Nephron progenitor cell (in vitro differentiated cells): ENCODE measurements around the gene SLC25A45.

ENCODE experiments used
- DNase-seq: peaks from one replicate; pipeline ENCODE4 v3.0.0; 2021
- H3K27ac Mint-ChIP-seq: 2 replicates; pipeline ENCODE4 v1.8.0; 2021; ENCODE audit warnings: mild to moderate bottlenecking, moderate library complexity, mixed read lengths
- H3K27me3 Mint-ChIP-seq: 2 replicates; pipeline ENCODE4 v1.8.0; 2021; ENCODE audit warnings: mild to moderate bottlenecking, low read depth, mixed read lengths; ENCODE audit not compliant: poor library complexity
- H3K36me3 Mint-ChIP-seq: 2 replicates; pipeline ENCODE4 v1.8.0; 2021; ENCODE audit warnings: low read depth, mixed read lengths
- H3K4me1 Mint-ChIP-seq: 2 replicates; pipeline ENCODE4 v1.8.0; 2021; ENCODE audit warnings: mixed read lengths
- H3K4me3 Mint-ChIP-seq: 2 replicates; pipeline ENCODE4 v1.8.0; 2021; ENCODE audit warnings: mild to moderate bottlenecking, moderate library complexity, mixed read lengths
- H3K9me3 Mint-ChIP-seq: 2 replicates; pipeline ENCODE4 v1.8.0; 2021; ENCODE audit warnings: mild to moderate bottlenecking, moderate library complexity, mixed read lengths
- TF ChIP-seq, protein P1 (sequence below): fragments of 200-600 bp; sonication (generic); IDR thresholded peaks from 2 replicates; pipeline ENCODE4 v1.5.0; 2021; ENCODE audit warnings: antibody characterized with exemption

Gene SLC25A45

DNA sequence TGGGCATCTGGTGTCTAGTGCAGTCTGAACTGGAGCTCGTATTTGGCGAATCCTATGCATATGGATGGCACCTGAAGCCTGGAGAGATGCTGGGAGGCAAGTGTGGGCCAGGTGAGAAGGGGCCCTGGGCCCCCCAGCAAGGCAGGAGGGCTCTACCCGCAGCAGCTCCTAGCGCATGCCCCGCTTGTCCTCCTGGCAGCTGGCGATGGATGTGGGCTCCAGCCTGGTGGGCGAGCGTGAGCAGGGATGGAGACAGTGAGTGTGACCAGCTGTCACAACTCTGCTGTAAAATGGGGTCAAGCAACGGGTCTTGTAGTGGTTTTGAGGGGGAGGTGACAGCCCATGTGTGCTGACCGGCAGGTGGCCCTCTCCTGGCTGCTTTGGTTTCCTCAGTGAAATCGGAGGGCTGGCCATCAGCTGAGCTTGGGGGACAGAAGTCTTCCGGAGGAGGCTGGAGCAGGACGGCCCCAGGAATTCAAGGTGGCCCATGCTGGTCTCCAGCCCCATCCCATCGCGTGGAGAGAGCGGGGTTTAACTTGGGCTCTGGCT, 16.0 kb upstream of the SLC25A45 start:
- H3K27ac Mint-ChIP-seq: no peak overlapping the region
- H3K4me1 Mint-ChIP-seq: peaks cover 30% of the 10 kb centered on the region
- H3K4me3 Mint-ChIP-seq: no peak overlapping the region

DNA sequence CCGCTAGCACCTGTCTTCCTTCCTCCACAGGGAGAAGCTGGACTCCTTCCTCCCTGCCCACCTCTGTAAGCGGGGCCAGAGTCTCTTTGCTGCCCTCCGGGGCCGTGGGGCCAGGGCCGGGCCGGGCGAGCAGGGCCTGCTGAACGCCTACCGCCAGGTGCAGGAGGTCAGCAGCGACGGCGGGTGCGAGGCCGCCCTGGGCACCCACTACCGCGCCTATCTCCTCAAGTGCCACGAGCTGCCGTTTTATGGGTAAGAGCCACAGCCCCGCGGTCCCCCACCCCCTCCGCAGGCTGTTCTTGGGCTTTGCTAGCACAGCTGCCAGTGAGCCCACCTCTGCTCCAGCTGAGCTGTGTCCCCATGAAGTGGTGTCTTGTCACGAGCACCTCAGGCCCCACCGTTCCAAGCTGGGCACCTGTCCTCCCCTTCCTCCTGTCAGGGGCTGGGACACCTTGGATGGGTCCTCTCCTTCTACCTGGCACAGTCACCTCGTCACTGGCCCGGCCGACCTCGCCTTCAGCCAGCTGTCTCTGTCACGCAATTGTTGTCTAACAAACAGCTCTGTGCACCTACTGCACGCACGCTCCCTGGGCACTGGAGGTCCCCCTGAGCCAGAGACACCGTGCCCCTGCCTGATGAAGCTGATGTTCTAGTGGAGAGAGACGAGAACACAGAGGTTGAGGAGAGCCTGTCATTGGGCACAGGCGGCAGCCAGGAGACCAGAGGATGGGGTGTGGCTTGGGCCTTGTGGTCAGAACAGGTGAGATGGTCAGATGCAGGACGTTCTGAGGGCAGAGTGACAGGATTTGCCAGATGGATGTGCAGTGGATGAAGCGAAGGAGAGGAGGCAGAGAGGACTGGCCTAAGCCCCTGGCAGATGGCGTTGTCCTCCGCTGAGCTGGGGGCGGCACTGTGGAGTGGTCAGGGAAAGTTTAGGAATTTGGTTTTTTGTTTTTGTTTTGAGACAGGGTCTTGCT, 14.6 kb upstream of the SLC25A45 start:
- Mint-ChIP-seq H3K4me3 (no peak overlapping the region), H3K9me3 (no peaks in the 10 kb centered on the region), H3K27ac (peak overlapping the region; percentile 16), H3K36me3 (peaks cover 11% of the 10 kb centered on the region), H3K4me1 (peaks cover 39% of the 10 kb centered on the region), H3K27me3 (no peaks in the 10 kb centered on the region)
- DNase-seq: no peak
- TF ChIP-seq, protein P1, sequence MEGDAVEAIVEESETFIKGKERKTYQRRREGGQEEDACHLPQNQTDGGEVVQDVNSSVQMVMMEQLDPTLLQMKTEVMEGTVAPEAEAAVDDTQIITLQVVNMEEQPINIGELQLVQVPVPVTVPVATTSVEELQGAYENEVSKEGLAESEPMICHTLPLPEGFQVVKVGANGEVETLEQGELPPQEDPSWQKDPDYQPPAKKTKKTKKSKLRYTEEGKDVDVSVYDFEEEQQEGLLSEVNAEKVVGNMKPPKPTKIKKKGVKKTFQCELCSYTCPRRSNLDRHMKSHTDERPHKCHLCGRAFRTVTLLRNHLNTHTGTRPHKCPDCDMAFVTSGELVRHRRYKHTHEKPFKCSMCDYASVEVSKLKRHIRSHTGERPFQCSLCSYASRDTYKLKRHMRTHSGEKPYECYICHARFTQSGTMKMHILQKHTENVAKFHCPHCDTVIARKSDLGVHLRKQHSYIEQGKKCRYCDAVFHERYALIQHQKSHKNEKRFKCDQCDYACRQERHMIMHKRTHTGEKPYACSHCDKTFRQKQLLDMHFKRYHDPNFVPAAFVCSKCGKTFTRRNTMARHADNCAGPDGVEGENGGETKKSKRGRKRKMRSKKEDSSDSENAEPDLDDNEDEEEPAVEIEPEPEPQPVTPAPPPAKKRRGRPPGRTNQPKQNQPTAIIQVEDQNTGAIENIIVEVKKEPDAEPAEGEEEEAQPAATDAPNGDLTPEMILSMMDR: no peak

More for the DNA sequence above, 16.0 kb upstream of the SLC25A45 start:
- no peak for DNase-seq
- Mint-ChIP-seq H3K36me3 (peaks cover 16% of the 10 kb centered on the region), H3K9me3 (no peaks in the 10 kb centered on the region), H3K27me3 (no peaks in the 10 kb centered on the region)
- TF ChIP-seq, protein P1: no peak

DNA sequence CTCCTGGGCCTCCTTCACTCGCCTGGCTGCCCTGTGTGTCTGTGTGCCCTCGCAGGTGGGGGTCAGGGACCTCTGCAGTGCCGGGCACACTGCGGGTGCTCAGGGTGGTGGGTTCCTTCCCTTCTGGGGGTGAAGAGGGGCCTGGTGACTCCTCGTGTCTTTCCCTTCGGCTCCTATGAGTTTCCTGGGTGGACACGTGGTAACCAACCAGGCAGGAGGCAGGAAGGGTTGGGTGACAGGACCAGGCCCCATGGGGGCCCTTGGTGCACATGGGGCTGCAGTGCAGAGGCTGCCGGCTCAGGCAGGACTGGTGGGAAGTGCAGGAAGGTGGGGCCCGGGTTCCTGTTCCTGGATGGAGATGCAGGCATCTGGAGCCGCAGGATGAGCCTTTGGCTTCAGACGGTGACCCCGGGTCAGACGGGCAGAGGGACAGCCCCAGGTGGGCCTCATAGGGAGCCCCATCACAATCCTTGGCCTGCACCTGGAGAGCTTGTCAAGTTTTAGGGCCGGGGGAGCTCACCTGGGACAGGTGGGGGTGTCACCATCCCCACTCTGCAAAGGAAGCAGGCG, 13.6 kb upstream of the SLC25A45 start:
- Mint-ChIP-seq H3K4me1 (peaks cover 41% of the 10 kb centered on the region), H3K27me3 (no peaks in the 10 kb centered on the region), H3K4me3 (no peak overlapping the region), H3K27ac (no peak overlapping the region), H3K36me3 (peaks cover 11% of the 10 kb centered on the region), H3K9me3 (no peaks in the 10 kb centered on the region)
- DNase-seq: no peak
- TF ChIP-seq, protein P1: no peak

DNA sequence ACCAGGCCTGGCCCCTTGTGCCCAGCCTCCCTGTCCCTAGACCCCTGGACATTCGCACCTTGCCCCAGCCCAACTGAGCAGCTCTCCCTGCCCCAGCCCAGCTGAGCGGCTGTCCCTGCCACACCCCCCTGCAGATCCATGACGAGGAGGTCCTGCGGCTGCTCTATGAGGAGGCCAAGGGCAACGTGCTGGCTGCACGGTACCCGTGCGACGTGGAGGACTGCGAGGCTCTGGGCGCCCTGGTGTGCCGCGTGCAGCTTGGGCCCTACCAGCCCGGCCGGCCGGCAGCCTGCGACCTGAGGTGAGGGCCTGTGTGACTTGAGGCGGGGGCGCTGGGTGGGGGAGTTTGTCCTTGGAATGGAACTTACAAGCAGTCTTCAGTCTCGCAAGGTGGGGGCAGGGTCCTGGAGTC, 11.7 kb upstream of the SLC25A45 start:
- Mint-ChIP-seq H3K27me3 (no peaks in the 10 kb centered on the region), H3K27ac (no peak overlapping the region), H3K36me3 (peaks cover 11% of the 10 kb centered on the region), H3K4me3 (no peak overlapping the region), H3K9me3 (no peaks in the 10 kb centered on the region), H3K4me1 (peaks cover 50% of the 10 kb centered on the region)
- DNase-seq: no peak
- TF ChIP-seq, protein P1: no peak

DNA sequence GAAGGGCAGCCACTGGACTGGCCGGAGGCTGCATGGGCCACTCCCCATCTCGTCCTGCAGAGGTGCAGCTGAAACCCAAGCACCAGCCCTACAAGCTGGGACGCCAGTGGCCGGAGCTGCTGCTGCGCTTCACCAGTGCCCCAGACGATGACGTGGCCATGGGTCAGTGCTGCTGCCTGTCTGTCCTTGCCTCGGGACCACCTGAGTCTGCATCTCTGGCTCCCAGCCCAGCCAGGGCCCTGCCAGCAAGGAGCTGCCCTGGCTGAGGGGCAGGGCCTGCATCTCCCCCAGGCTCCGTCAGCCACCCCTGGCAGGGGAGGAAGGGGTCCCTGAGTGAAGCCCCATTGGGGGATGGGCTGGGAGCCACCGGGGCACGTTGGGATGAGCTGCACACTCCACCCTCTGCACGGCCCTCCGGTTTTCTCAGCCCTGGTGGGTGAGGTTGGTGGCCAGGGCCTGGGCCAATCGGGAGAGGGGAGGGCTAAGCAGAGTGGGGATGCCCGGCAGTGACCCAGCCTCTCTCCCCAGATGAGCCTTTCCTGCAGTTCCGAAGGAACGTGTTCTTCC, 11.2 kb upstream of the SLC25A45 start:
- H3K9me3 Mint-ChIP-seq: no peaks in the 10 kb centered on the region
- H3K27me3 Mint-ChIP-seq: no peaks in the 10 kb centered on the region
- H3K4me3 Mint-ChIP-seq: no peak overlapping the region
- TF ChIP-seq, protein P1: no peak
- H3K27ac Mint-ChIP-seq: no peak overlapping the region
- peaks cover 53% of the 10 kb centered on the region for H3K4me1 Mint-ChIP-seq
- no peak for DNase-seq
- H3K36me3 Mint-ChIP-seq: peaks cover 10% of the 10 kb centered on the region
